Lower lobe of right lung (tissue), 2 donors: ENCODE measurements around the gene ITGA11. TPM values are rescaled to one million over a fixed set of nuclear protein-coding genes. Genes with fewer than 3 reads are reported as not detected.
A peak's percentile ranks its signal among the peaks of the same experiment; 100 is the strongest.

Experiments used
- ATAC-seq, 2 donors: fragments of 200-7000 bp; cut with Tn5 transposase; one replicate each; pipeline ENCODE4 v1.9.1; 2020 to 2022; ENCODE audit warnings: mild to moderate bottlenecking in 2 of 2, moderate library complexity in 2 of 2
- DNase-seq: peaks from one replicate; pipeline ENCODE4 v3.0.0-alpha.2; 2020
- H3K27ac ChIP-seq: fragments of 200-600 bp; one replicate; pipeline ENCODE4 v1.8.0; 2022
- H3K27me3 ChIP-seq: fragments of 200-600 bp; one replicate; pipeline ENCODE4 v1.8.0; 2022; ENCODE audit warnings: low read depth
- H3K36me3 ChIP-seq: fragments of 200-600 bp; one replicate; pipeline ENCODE4 v1.8.0; 2022; ENCODE audit warnings: mild to moderate bottlenecking
- H3K4me1 ChIP-seq: fragments of 200-600 bp; one replicate; pipeline ENCODE4 v1.8.0; 2022
- H3K4me3 ChIP-seq: fragments of 200-600 bp; one replicate; pipeline ENCODE4 v1.8.0; 2022; ENCODE audit warnings: mild to moderate bottlenecking
- H3K9me3 ChIP-seq: fragments of 200-600 bp; one replicate; pipeline ENCODE4 v1.8.0; 2022
- CTCF ChIP-seq: fragments of 200-600 bp; IDR thresholded peaks from one replicate; pipeline ENCODE4 v1.8.0; 2022; ENCODE audit warnings: antibody characterized with exemption, mild to moderate bottlenecking
- intact Hi-C: fragments of 100-400 bp; cut with DNase I; formaldehyde crosslinking; loops from one replicate; pipeline ENCODE4 v1.11.0; 2022
- total RNA-seq: library from RNA; stranded (reverse); fragmentation: NEBNext Ultra II Directional; extraction: Animal tissue kit (Norgen Biotek cat#: 25700); gene quantifications from one replicate; pipeline ENCODE4 v1.2.1, GENCODE V29; 2021
- donor health status: DM: no; HTN: yes; CAD: no; lungs with severe emphysema.

Gene ITGA11
- total RNA-seq, 1 donor from 2014 or later: 2.7 TPM

GRCh38 chr15:68386587-68387288, 45.2 kb downstream of the ITGA11 start:
- H3K9me3 ChIP-seq: no peaks in the 10 kb centered on the region
- DNase-seq (no peak), ATAC-seq (no peak)
- intact Hi-C loops: loop anchor here (10.0 kb wide), 1 partner anchor 82 kb away; no protein-coding TSS in a partner anchor
- H3K27me3 ChIP-seq: peaks cover 4% of the 10 kb centered on the region
- no peak for TF ChIP-seq CTCF
- H3K27ac ChIP-seq: no peak overlapping the region
- H3K4me3 ChIP-seq: no peak overlapping the region
- no peaks in the 10 kb centered on the region for H3K36me3 ChIP-seq
- peaks cover 4% of the 10 kb centered on the region for H3K4me1 ChIP-seq

- Histone ChIP-seq H3K27me3 (peaks cover 4% of the 10 kb centered on the region), H3K4me3 (no peak overlapping the region), H3K4me1 (peaks cover 4% of the 10 kb centered on the region), H3K36me3 (no peaks in the 10 kb centered on the region), H3K27ac (no peak overlapping the region), H3K9me3 (no peaks in the 10 kb centered on the region)
- peak; percentile 21 for DNase-seq
- no peak for TF ChIP-seq CTCF
- no peak for ATAC-seq
- intact Hi-C loops: loop anchor here (10.0 kb wide), 1 partner anchor 81 kb away; no protein-coding TSS in a partner anchor
Observed at GRCh38 chr15:68385671-68386586, 46.0 kb downstream of the ITGA11 start.

- no peak overlapping the region for H3K27ac ChIP-seq
- intact Hi-C loops: loop anchor here (10.0 kb wide), 1 partner anchor 80 kb away; no protein-coding TSS in a partner anchor
Observed at GRCh38 chr15:68385240-68385561, 46.8 kb downstream of the ITGA11 start.

GRCh38 chr15:68384451-68385239, 47.3 kb downstream of the ITGA11 start:
- intact Hi-C loops: loop anchor here (10.0 kb wide), 1 partner anchor 80 kb away; no protein-coding TSS in a partner anchor
- TF ChIP-seq CTCF: no peak
- Histone ChIP-seq H3K36me3 (no peaks in the 10 kb centered on the region), H3K27ac (peak overlapping the region; percentile 41), H3K27me3 (peaks cover 4% of the 10 kb centered on the region), H3K4me3 (no peak overlapping the region), H3K4me1 (peaks cover 4% of the 10 kb centered on the region), H3K9me3 (no peaks in the 10 kb centered on the region)
- peak in 1 of 2 donors; percentile 35 for ATAC-seq
- DNase-seq: peak; percentile 25

More at GRCh38 chr15:68385240-68385561, 46.8 kb downstream of the ITGA11 start:
- Histone ChIP-seq H3K9me3 (no peaks in the 10 kb centered on the region), H3K36me3 (no peaks in the 10 kb centered on the region), H3K4me3 (no peak overlapping the region), H3K27me3 (peaks cover 4% of the 10 kb centered on the region), H3K4me1 (peaks cover 4% of the 10 kb centered on the region)
- ATAC-seq (no peak), DNase-seq (peak; percentile 16)
- no peak for TF ChIP-seq CTCF
